Duodenal mucosa (tissue), 2 donors: ENCODE data around the gene HDAC9.

Source experiments
- H3K27ac ChIP-seq: one replicate; pipeline ENCODE4 v1.7.0; 2013; ENCODE audit warnings: low read depth, low read length
- H3K27me3 ChIP-seq, 2 donors: one replicate each; pipeline ENCODE4 v1.7.0; 2013; ENCODE audit warnings: low read length in 2 of 2, control low read depth in 1 of 2; ENCODE audit not compliant: insufficient read depth in 2 of 2, control insufficient read depth in 1 of 2
- H3K36me3 ChIP-seq, 2 donors: one replicate each; pipeline ENCODE4 v1.7.0; 2013; ENCODE audit warnings: low read length in 2 of 2, control low read depth in 1 of 2; ENCODE audit not compliant: insufficient read depth in 2 of 2, control insufficient read depth in 1 of 2
- H3K4me1 ChIP-seq, 2 donors: one replicate each; pipeline ENCODE4 v1.7.0; 2013; ENCODE audit warnings: low read length in 2 of 2, control low read depth in 1 of 2; ENCODE audit not compliant: insufficient read depth in 2 of 2, control insufficient read depth in 1 of 2
- H3K4me3 ChIP-seq, 2 donors: one replicate each; pipeline ENCODE4 v1.7.0; 2013; ENCODE audit warnings: low read length in 2 of 2, low read depth in 1 of 2
- H3K9ac ChIP-seq, 2 donors: one replicate each; pipeline ENCODE4 v1.7.0; 2013; ENCODE audit warnings: low read length in 2 of 2, low read depth in 1 of 2
- H3K9me3 ChIP-seq, 2 donors: one replicate each; pipeline ENCODE4 v1.7.0; 2013; ENCODE audit warnings: low read length in 2 of 2, control low read depth in 1 of 2; ENCODE audit not compliant: control insufficient read depth in 1 of 2

HDAC9 gene

GRCh38 chr7:18536486-18536885, 40.9 kb downstream of the HDAC9 start:
- H3K4me1 ChIP-seq = no peaks in the 10 kb centered on the region
- H3K4me3 ChIP-seq = no peak overlapping the region
- H3K27ac ChIP-seq = no peak overlapping the region
- H3K27me3 ChIP-seq = no peaks in the 10 kb centered on the region
- no peak overlapping the region for H3K9ac ChIP-seq
- no peaks in the 10 kb centered on the region for H3K9me3 ChIP-seq
- no peaks in the 10 kb centered on the region for H3K36me3 ChIP-seq

- Histone ChIP-seq H3K9ac (no peak overlapping the region), H3K27ac (no peak overlapping the region), H3K27me3 (no peaks in the 10 kb centered on the region), H3K4me1 (no peaks in the 10 kb centered on the region), H3K4me3 (no peak overlapping the region), H3K36me3 (no peaks in the 10 kb centered on the region), H3K9me3 (no peaks in the 10 kb centered on the region)
Measured at GRCh38 chr7:18538554-18539250, 43.2 kb downstream of the HDAC9 start.

- H3K9ac ChIP-seq = no peak overlapping the region
Measured at GRCh38 chr7:18540396-18540795, 44.8 kb downstream of the HDAC9 start.

GRCh38 chr7:18541181-18541870, 45.8 kb downstream of the HDAC9 start:
- Histone ChIP-seq H3K36me3 (no peaks in the 10 kb centered on the region), H3K4me3 (no peak overlapping the region), H3K27me3 (no peaks in the 10 kb centered on the region), H3K4me1 (no peaks in the 10 kb centered on the region), H3K27ac (no peak overlapping the region), H3K9me3 (no peaks in the 10 kb centered on the region), H3K9ac (no peak overlapping the region)

More at GRCh38 chr7:18540396-18540795, 44.8 kb downstream of the HDAC9 start:
- Histone ChIP-seq H3K27ac (no peak overlapping the region), H3K4me3 (no peak overlapping the region), H3K36me3 (no peaks in the 10 kb centered on the region), H3K9me3 (no peaks in the 10 kb centered on the region), H3K27me3 (no peaks in the 10 kb centered on the region), H3K4me1 (no peaks in the 10 kb centered on the region)

- no peak overlapping the region for H3K4me3 ChIP-seq
- H3K27me3 ChIP-seq = no peaks in the 10 kb centered on the region
- no peaks in the 10 kb centered on the region for H3K4me1 ChIP-seq
- H3K27ac ChIP-seq = no peak overlapping the region
- no peaks in the 10 kb centered on the region for H3K9me3 ChIP-seq
- no peak overlapping the region for H3K9ac ChIP-seq
- H3K36me3 ChIP-seq = no peaks in the 10 kb centered on the region
Measured at GRCh38 chr7:18541871-18542212, 46.3 kb downstream of the HDAC9 start.

DNA sequence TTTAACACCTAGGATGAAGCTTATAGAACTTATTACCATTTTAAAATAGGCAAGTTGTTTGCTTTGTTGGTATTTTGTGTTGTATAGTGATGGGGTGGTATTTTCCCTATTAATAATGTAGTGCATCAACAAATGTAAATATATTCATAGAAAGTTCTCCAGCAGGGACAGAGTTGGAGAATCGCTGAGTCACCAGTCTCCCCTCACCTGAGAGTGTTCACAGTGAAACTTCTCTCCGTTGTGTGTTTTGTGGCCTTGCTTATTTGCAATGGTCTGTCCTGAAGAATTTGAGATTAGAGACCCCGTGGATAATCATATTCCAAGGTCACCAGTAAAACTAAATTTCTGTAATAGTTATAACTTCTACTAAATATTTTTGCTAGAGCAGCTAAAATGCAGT, 51.0 kb downstream of the HDAC9 start:
- Histone ChIP-seq H3K27ac (no peak overlapping the region), H3K36me3 (no peaks in the 10 kb centered on the region), H3K4me3 (no peak overlapping the region), H3K9ac (no peak overlapping the region), H3K27me3 (no peaks in the 10 kb centered on the region), H3K9me3 (no peaks in the 10 kb centered on the region), H3K4me1 (no peaks in the 10 kb centered on the region)

GRCh38 chr7:18547509-18548187, 52.1 kb downstream of the HDAC9 start:
- Histone ChIP-seq H3K27me3 (no peaks in the 10 kb centered on the region), H3K36me3 (no peaks in the 10 kb centered on the region), H3K9ac (no peak overlapping the region), H3K4me1 (no peaks in the 10 kb centered on the region), H3K9me3 (no peaks in the 10 kb centered on the region), H3K4me3 (no peak overlapping the region), H3K27ac (no peak overlapping the region)

GRCh38 chr7:18548534-18548933, 53.0 kb downstream of the HDAC9 start:
- Histone ChIP-seq H3K27ac (no peak overlapping the region), H3K4me3 (no peak overlapping the region), H3K4me1 (no peaks in the 10 kb centered on the region), H3K9me3 (no peaks in the 10 kb centered on the region), H3K27me3 (no peaks in the 10 kb centered on the region), H3K9ac (no peak overlapping the region), H3K36me3 (no peaks in the 10 kb centered on the region)

GRCh38 chr7:18550574-18550973, 55.0 kb downstream of the HDAC9 start:
- no peak overlapping the region for H3K4me3 ChIP-seq
- no peak overlapping the region for H3K9ac ChIP-seq
- no peaks in the 10 kb centered on the region for H3K9me3 ChIP-seq
- H3K4me1 ChIP-seq = no peaks in the 10 kb centered on the region
- no peaks in the 10 kb centered on the region for H3K36me3 ChIP-seq
- no peak overlapping the region for H3K27ac ChIP-seq
- no peaks in the 10 kb centered on the region for H3K27me3 ChIP-seq

- Histone ChIP-seq H3K9ac (no peak overlapping the region), H3K4me1 (no peaks in the 10 kb centered on the region)
Measured at GRCh38 chr7:18552316-18552916, 56.9 kb downstream of the HDAC9 start.

More at GRCh38 chr7:18552316-18552916, 56.9 kb downstream of the HDAC9 start:
- Histone ChIP-seq H3K36me3 (no peaks in the 10 kb centered on the region), H3K27ac (no peak overlapping the region), H3K27me3 (no peaks in the 10 kb centered on the region), H3K4me3 (no peak overlapping the region), H3K9me3 (no peaks in the 10 kb centered on the region)
